HG02798 (cell line): Measurements from ENCODE around the gene MAP4K1.

Experiments used
- ATAC-seq: cut with Tn5 transposase; IDR thresholded peaks from one replicate; pipeline ENCODE4 v1.9.1; 2021; ENCODE audit warnings: mild to moderate bottlenecking; ENCODE audit not compliant: unreplicated experiment, poor library complexity

MAP4K1 gene

GRCh38 chr19:38617764-38618589 is at the start of gene MAP4K1:
Gene MAP4K1 (minus strand): TSS chr19:38617953. CDS start chr19:38617895, 58 bp downstream.
- peak; percentile 53 for ATAC-seq

GRCh38 chr19:38666663-38667511 is 49.1 kb upstream of the MAP4K1 start:
- ATAC-seq = no peak

GRCh38 chr19:38665950-38666662 is 48.4 kb upstream of the MAP4K1 start:
- no peak for ATAC-seq

- no peak for ATAC-seq
Measured at GRCh38 chr19:38665219-38665931, 47.6 kb upstream of the MAP4K1 start.

GRCh38 chr19:38664503-38665211 is 46.9 kb upstream of the MAP4K1 start:
- no peak for ATAC-seq

- no peak for ATAC-seq
Measured at GRCh38 chr19:38663957-38664502, 46.3 kb upstream of the MAP4K1 start.

- no peak for ATAC-seq
Measured at GRCh38 chr19:38663156-38663651, 45.5 kb upstream of the MAP4K1 start.

GRCh38 chr19:38662537-38663155 is 44.9 kb upstream of the MAP4K1 start:
- no peak for ATAC-seq

GRCh38 chr19:38661996-38662395 is 44.2 kb upstream of the MAP4K1 start:
- ATAC-seq = no peak

GRCh38 chr19:38661136-38661535 is 43.4 kb upstream of the MAP4K1 start:
- ATAC-seq = no peak

- no peak for ATAC-seq
Measured at GRCh38 chr19:38660724-38661123, 43.0 kb upstream of the MAP4K1 start.

GRCh38 chr19:38658462-38659306 is 40.9 kb upstream of the MAP4K1 start:
- ATAC-seq = no peak

GRCh38 chr19:38657633-38658222 is 40.0 kb upstream of the MAP4K1 start:
- no peak for ATAC-seq

GRCh38 chr19:38656171-38656981 is 38.6 kb upstream of the MAP4K1 start:
- no peak for ATAC-seq

- ATAC-seq = peak; percentile 41
Measured at GRCh38 chr19:38655148-38655824, 37.5 kb upstream of the MAP4K1 start.

- no peak for ATAC-seq
Measured at GRCh38 chr19:38654628-38655055, 36.9 kb upstream of the MAP4K1 start.
